HepG2 (cell line): ENCODE measurements around the gene H1-8. TPM values are rescaled to one million over a fixed set of nuclear protein-coding genes. Genes with fewer than 3 reads are reported as not detected.

Experiments used
- AHR ChIP-seq: IDR thresholded peaks from 2 replicates; pipeline ENCODE4 v1.6.1; 2018; ENCODE audit warnings: missing genetic modification reagents, missing compliant biosample characterization
- CEBPB ChIP-seq: IDR thresholded peaks from 2 replicates; pipeline ENCODE4 v1.6.1; 2011; ENCODE audit warnings: low read depth, low read length, improper control_type of control experiment, borderline replicate concordance
- CEBPZ ChIP-seq: IDR thresholded peaks from 2 replicates; pipeline ENCODE4 v1.6.1; 2012; ENCODE audit warnings: low read length, improper control_type of control experiment
- CHCHD3 ChIP-seq: sonication (generic); formaldehyde crosslinking; IDR thresholded peaks from 2 replicates; pipeline ENCODE4 v1.8.0; 2022; ENCODE audit warnings: mild to moderate bottlenecking, missing genetic modification reagents, moderate library complexity
- CREB1 ChIP-seq, 2 experiments: fragments of 450-650 bp in 1 of 2; IDR thresholded peaks; 2 replicates each; pipeline ENCODE4 v1.6.1; 2016 to 2017; ENCODE audit warnings: control low read depth in 1 of 2, mild to moderate bottlenecking in 1 of 2, missing compliant biosample characterization in 1 of 2, missing genetic modification characterization in 1 of 2
- GATA4 ChIP-seq: sonication (generic); IDR thresholded peaks from 2 replicates; pipeline ENCODE4 v1.6.1; 2016; ENCODE audit warnings: antibody characterized with exemption, low read depth, borderline replicate concordance
- KAT2B ChIP-seq: fragments of 150-350 bp; IDR thresholded peaks from 2 replicates; pipeline ENCODE4 v1.6.1; 2014; ENCODE audit warnings: low read depth, low read length, borderline replicate concordance
- NFKBIZ ChIP-seq: IDR thresholded peaks from 2 replicates; pipeline ENCODE4 v1.6.1; 2018; ENCODE audit warnings: missing genetic modification reagents, missing compliant biosample characterization
- PAWR ChIP-seq: sonication (generic); formaldehyde crosslinking; IDR thresholded peaks from 2 replicates; pipeline ENCODE4 v1.4.0; 2020; ENCODE audit warnings: missing genetic modification reagents, mild to moderate bottlenecking, borderline replicate concordance
- POGZ ChIP-seq: sonication (generic); formaldehyde crosslinking; IDR thresholded peaks from 2 replicates; pipeline ENCODE4 v1.4.0; 2020; ENCODE audit warnings: mild to moderate bottlenecking, missing genetic modification reagents
- SMAD1 ChIP-seq: sonication (generic); formaldehyde crosslinking; IDR thresholded peaks from 2 replicates; pipeline ENCODE4 v1.4.0; 2020; ENCODE audit warnings: missing genetic modification reagents, low read depth, mild to moderate bottlenecking, borderline replicate concordance
- STAG1 ChIP-seq: sonication (generic); formaldehyde crosslinking; IDR thresholded peaks from 2 replicates; pipeline ENCODE4 v1.4.0; 2020; ENCODE audit warnings: missing genetic modification reagents
- ZNF18 ChIP-seq: sonication (generic); formaldehyde crosslinking; IDR thresholded peaks from 2 replicates; pipeline ENCODE4 v1.8.0; 2022; ENCODE audit warnings: mild to moderate bottlenecking, missing genetic modification reagents; ENCODE audit not compliant: insufficient replicate concordance
- ZNF280D ChIP-seq: sonication (generic); formaldehyde crosslinking; IDR thresholded peaks from 2 replicates; pipeline ENCODE4 v1.5.1; 2020; ENCODE audit warnings: mild to moderate bottlenecking, missing genetic modification reagents
- ZNF329 ChIP-seq: sonication (generic); formaldehyde crosslinking; IDR thresholded peaks from 2 replicates; pipeline ENCODE4 v1.9.0; 2021; ENCODE audit warnings: low read depth, mild to moderate bottlenecking, missing genetic modification reagents
- ZNF367 ChIP-seq: sonication (generic); formaldehyde crosslinking; IDR thresholded peaks from 2 replicates; pipeline ENCODE4 v1.4.0; 2020; ENCODE audit warnings: missing genetic modification reagents, borderline replicate concordance
- ZNF382 ChIP-seq: sonication (generic); formaldehyde crosslinking; IDR thresholded peaks from 2 replicates; pipeline ENCODE4 v1.5.0; 2020; ENCODE audit warnings: missing genetic modification reagents, mild to moderate bottlenecking, borderline replicate concordance
- ZNF44 ChIP-seq: sonication (generic); formaldehyde crosslinking; IDR thresholded peaks from 2 replicates; pipeline ENCODE4 v1.5.1; 2020; ENCODE audit warnings: mild to moderate bottlenecking, missing genetic modification reagents
- ZNF552 ChIP-seq: sonication (generic); formaldehyde crosslinking; IDR thresholded peaks from 2 replicates; pipeline ENCODE4 v1.9.0; 2022; ENCODE audit warnings: missing genetic modification reagents, mild to moderate bottlenecking, borderline replicate concordance
- ZNF616 ChIP-seq: sonication (generic); formaldehyde crosslinking; IDR thresholded peaks from 2 replicates; pipeline ENCODE4 v1.5.0; 2020; ENCODE audit warnings: low read depth, mild to moderate bottlenecking, missing genetic modification reagents
- ZSCAN21 ChIP-seq: sonication (generic); formaldehyde crosslinking; IDR thresholded peaks from 2 replicates; pipeline ENCODE4 v1.8.0; 2022; ENCODE audit warnings: mild to moderate bottlenecking, missing genetic modification reagents, moderate library complexity, borderline replicate concordance
- polyA plus RNA-seq, 8 experiments: library from polyadenylated mRNA; depleted of rRNA in 3 of 8; stranded (reverse) in 7 of 8; unstranded in 1 of 8; fragments of >200 nt; fragmentation: Illumina TruSeq in 4 of 8; extraction: Trizol in 4 of 8; gene quantifications; 2 replicates each; pipeline versions ENCODE4 v1.2.1 to v1.2.3, GENCODE V29; 2011 to 2016; ENCODE audit warnings: low read depth in 4 of 8, missing spikeins in 1 of 8, mixed read lengths in 1 of 8; ENCODE audit not compliant: insufficient read depth in 1 of 8
- total RNA-seq, 5 experiments: library from RNA; depleted of rRNA; stranded (reverse); fragments of >200 nt; fragmentation: Illumina TruSeq; extraction: Trizol; gene quantifications; 2 replicates each; pipeline ENCODE4 v1.2.3, GENCODE V29; 2016; ENCODE audit warnings: low read depth in 1 of 5

Gene H1-8
- total and polyA plus RNA-seq, 2 of the 13 experiments (the other 11 are each of a cell fraction or from before 2014, with no cell fraction given): 0.08 TPM; not detected in 1

- TF ChIP-seq ZNF280D (CRISPR knock-in tag) (no peak), ZNF44 (no peak; the same call in 1 of the 2 replicates), GATA4 (no peak), PAWR (CRISPR knock-in tag) (no peak), NFKBIZ (CRISPR knock-in tag) (peak; percentile 64), ZSCAN21 (CRISPR knock-in tag) (peak; percentile 66; the same call in 1 of the 2 replicates), ZNF382 (no peak), CHCHD3 (CRISPR knock-in tag) (no peak), SMAD1 (peak; percentile 64; the same call in 1 of the 2 replicates), CEBPB (peak; percentile 68; the same call in 1 of the 2 replicates), ZNF616 (CRISPR knock-in tag) (no peak), ZNF18 (CRISPR knock-in tag) (peak; percentile 77), CREB1 (IDR thresholded peaks at IDR 0.05) (no peak), CREB1 (CRISPR knock-in tag; IDR thresholded peaks at IDR 0.05) (no peak; the same call in 1 of the 2 replicates), POGZ (peak; percentile 38; the same call in 1 of the 2 replicates), ZNF329 (peak; percentile 24; the same call in 1 of the 2 replicates), KAT2B (peak; percentile 33; the same call in 1 of the 2 replicates), ZNF552 (no peak), ZNF367 (CRISPR knock-in tag) (no peak), AHR (no peak), CEBPZ (no peak), STAG1 (CRISPR knock-in tag) (peak; percentile 35)
Observed at GRCh38 chr3:129593595-129594339, 50.8 kb downstream of the H1-8 start (continued).
